SW480 (cell line): Measurements from ENCODE around the gene TNFRSF6B.
A peak's percentile ranks its signal among the peaks of the same experiment; 100 is the strongest.

Experiments used
- DNase-seq: peaks from one replicate; pipeline ENCODE4 v3.0.0-alpha.2; 2016; ENCODE audit warnings: low spot score

The TNFRSF6B gene

DNA sequence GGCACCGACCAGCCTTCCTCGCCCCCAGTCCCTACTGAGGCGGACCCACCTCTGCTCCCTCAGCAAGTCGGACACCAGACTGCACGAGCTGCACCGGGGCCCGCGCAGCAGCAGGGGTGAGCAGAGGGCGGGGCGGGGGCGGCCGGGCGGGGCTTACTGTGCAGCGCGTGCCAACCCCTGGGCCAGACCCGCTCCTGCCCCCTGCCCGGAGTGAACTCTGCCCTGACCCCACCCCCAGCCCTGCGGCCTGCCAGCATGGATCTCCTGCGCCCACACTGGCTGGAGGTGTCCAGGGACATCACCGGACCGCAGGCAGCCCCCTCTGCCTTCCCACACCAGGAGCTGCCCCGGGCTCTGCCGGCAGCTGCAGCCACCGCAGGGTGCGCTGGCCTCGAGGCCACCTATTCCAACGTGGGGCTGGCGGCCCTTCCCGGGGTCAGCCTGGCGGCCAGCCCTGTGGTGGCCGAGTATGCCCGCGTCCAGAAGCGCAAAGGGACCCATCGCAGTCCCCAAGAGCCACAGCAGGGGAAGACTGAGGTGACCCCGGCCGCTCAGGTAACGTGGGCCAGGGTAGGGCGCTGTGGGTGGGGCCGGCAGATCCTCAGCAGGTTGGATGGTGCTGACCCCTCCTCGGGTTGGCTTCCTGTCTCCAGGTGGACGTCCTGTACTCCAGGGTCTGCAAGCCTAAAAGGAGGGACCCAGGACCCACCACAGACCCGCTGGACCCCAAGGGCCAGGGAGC is 41.7 kb downstream of the TNFRSF6B start:
- peak; percentile 37 for DNase-seq

- DNase-seq, result peak; percentile 68
Observed at GRCh38 chr20:63738687-63739129, 42.3 kb downstream of the TNFRSF6B start.

DNA sequence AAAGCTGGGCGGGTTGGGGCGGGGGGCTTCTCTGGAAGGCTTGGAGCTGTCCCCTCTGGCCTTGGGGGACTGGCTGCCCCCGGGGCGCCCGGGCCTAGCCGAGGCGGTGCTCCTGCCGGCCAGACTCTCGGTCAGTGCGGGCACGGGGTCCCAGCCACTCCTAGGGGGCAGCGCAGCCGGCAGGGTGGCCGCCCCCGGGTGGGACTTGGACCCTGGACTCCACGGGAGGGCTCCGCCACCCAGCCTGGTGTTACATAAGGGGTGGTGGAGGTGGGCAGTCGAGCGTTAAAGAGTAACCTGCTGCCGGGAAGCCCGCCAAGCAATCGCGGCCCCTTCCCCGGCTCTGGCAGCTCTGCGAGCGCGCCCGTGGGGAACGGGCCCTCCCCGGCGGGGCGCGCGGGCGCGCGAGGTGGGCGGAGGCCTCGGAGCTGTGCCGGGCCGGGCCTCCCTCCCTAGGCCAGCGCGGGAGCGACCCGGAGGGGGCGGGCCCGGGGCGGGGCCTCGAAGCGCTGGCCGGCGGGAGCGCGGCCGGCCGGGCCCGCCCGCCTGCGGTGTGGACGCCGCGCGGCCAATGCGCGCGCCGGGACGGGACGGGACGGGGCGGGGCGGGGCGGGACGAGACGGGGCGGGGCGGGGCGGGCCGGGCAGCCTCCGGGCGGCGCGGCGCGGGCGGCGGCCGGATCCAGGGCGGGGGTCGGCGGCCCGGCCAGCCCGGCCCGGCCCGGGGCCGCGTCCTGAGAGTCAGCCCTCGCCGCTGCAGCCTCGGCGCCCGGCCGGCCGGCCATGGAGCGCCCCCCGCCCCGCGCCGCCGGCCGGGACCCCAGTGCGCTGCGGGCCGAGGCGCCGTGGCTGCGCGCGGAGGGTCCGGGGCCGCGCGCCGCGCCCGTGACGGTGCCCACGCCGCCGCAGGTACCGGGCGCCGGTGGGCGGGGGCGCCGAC is 42.9 kb downstream of the TNFRSF6B start, which contains the start of gene SLC2A4RG:
Gene SLC2A4RG, plus strand, starts transcription at position 647 of the 940 bp plus-strand sequence. Its CDS starts 137 bp downstream, at position 784.
- DNase-seq, result peak; percentile 79

DNA sequence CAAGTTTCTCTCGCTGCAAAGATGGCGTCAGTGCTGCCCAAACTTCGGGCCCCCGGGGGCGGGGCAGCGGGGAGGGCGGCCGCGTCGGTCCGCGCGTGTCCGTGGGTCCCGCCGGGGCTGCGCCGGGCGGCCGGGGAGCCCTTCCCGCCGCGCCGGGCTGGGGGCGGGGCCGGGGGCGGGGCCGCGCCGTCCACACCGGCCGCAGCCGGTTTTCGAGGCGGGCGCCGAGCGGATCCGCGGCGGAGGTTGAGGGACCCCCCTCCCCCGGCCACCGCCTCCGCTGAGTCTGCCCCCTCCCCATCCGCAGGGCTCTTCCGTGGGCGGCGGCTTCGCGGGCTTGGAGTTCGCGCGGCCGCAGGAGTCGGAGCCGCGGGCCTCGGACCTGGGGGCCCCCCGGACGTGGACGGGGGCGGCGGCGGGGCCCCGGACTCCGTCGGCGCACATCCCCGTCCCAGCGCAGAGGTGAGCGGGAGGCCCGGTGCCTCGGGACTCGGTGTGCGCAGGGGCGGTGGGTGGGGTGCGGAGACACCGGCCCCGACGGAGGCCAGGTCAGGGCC is 43.7 kb downstream of the TNFRSF6B start:
- peak; percentile 31 for DNase-seq

DNA sequence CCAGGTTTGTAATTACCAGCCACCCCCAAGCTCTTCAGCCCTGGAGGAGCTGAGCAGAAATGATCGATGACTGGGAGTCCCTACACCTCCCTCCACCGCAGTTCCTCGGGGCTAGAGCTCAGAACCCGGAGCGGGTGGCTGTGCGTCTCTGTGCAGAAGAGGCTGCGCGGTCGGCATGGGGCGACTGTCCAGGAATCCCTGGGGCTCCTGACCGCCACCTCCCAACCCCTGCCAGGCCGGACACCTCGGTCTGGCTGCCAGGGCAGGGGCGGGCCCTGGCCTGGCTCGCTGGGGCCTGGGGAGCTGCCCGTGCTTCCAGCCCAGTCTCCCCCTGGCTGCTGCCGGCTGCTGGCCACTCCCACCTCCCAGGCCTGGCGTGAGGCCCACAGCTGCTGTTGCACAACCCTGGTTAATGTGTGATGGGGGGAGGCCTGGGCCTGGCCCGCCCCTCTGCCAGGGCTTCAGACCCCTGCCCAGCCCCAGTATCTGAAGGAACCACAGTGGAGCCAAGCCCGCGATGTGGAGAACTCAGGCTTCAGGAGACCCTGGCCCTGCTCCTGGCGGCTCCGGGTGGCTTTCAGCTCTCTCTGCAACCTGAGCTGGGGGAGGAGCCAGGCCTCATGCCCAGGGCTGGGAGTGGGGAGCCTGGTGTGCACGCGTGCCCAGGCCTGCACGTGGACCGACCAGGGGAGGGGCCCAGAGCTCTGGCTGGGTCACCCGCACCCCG is 44.3 kb downstream of the TNFRSF6B start:
- DNase-seq, result peak; percentile 86

GRCh38 chr20:63741354-63741675 is 44.9 kb downstream of the TNFRSF6B start:
- DNase-seq, result no peak

DNA sequence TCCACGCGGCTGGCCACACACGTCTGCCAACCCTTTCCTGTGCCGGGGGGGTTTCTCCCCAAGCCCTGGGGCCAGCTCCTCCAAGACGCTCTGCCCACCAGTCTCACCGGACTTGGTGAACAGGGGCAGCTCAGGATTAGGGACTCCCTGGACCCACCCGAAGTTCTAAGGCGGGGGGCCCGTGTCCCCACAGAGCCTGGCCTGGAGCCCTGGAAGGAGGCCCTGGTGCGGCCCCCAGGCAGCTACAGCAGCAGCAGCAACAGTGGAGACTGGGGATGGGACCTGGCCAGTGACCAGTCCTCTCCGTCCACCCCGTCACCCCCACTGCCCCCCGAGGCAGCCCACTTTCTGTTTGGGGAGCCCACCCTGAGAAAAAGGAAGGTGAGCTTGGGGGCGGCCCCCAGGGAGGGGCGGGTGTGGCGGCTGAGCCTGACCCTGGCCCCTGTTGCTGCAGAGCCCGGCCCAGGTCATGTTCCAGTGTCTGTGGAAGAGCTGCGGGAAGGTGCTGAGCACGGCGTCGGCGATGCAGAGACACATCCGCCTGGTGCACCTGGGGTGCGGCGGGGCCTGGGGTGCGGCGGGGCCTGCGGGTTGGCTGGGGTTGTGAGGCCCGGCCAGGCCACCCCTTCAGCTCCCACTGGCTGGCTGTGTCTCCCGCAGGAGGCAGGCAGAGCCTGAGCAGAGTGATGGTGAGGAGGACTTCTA is 45.4 kb downstream of the TNFRSF6B start:
- no peak for DNase-seq

DNA sequence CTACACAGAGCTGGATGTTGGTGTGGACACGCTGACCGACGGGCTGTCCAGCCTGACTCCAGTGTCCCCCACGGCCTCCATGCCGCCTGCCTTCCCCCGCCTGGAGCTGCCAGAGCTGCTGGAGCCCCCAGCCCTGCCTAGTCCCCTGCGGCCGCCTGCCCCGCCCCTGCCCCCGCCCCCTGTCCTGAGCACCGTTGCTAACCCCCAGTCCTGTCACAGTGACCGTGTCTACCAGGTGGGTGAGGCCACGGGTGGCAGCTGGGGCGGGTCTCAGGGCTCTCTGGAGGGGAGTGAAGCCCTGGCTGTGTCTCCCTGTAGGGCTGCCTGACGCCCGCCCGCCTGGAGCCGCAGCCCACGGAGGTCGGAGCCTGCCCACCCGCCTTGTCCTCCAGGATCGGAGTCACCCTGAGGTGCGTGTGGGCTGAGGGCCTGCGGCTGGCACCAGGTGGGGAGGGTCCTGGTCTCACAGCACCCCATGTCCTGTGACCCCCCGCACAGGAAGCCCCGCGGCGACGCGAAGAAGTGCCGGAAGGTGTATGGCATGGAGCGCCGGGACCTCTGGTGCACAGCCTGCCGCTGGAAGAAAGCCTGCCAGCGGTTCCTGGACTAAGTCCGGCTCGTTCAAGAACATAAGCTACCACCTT is 46.1 kb downstream of the TNFRSF6B start:
- DNase-seq, result no peak

- DNase-seq, result no peak
Observed at GRCh38 chr20:63743210-63743970, 46.9 kb downstream of the TNFRSF6B start.

- no peak for DNase-seq
Observed at GRCh38 chr20:63744158-63744557, 47.7 kb downstream of the TNFRSF6B start.

- DNase-seq, result no peak
Observed at GRCh38 chr20:63744574-63745423, 48.3 kb downstream of the TNFRSF6B start.

- no peak for DNase-seq
Observed at GRCh38 chr20:63745424-63745805, 49.0 kb downstream of the TNFRSF6B start.

GRCh38 chr20:63745961-63746731 is 49.7 kb downstream of the TNFRSF6B start:
- DNase-seq, result no peak

DNA sequence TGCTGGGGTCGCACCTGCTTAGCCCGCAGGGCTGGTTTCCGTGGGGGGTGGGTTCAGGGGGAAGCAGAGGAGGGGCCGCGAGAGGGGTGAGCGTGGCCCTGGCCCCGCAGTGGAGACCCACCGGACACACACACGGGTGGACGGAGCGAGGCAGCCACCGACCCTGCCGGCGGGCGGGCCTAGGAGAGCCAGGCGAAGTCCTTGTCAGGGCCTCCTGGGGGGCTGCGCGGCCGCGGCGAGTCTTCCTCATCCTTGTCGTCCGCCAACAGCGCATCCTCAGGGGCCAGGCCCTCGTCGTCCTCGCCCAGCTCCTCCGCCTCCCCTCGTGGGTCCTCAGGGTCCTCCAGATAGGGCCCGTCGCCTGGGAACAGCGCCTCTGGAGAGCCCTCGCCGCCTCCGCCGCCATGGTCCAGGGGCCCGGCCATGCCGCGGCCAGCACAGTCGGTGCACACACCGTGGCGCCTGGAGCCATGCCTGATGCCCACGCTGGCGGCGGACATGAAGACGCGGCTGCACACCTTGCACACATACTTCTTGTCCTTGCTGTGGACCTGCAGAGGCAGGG is 50.4 kb downstream of the TNFRSF6B start:
- no peak for DNase-seq

- DNase-seq, result no peak
Observed at GRCh38 chr20:63747622-63748069, 51.2 kb downstream of the TNFRSF6B start.
